Trophoblast cell (in vitro differentiated cells and primary cell): Measurements from ENCODE around the gene RNASEH2B.

Source experiments
- DNase-seq, 2 donors: peaks; one replicate each; pipeline ENCODE4 v3.0.0-alpha.2; 2016
- H2AFZ ChIP-seq: 2 replicates; pipeline ENCODE4 v1.6.1; 2013; ENCODE audit warnings: low read length, moderate library complexity, mild to moderate bottlenecking; ENCODE audit not compliant: insufficient read depth, poor library complexity
- H2AK5ac ChIP-seq: 2 replicates; pipeline ENCODE4 v1.6.1; 2013; ENCODE audit warnings: mild to moderate bottlenecking, low read length
- H2BK120ac ChIP-seq: 2 replicates; pipeline ENCODE4 v1.6.1; 2013; ENCODE audit warnings: low read length, mild to moderate bottlenecking, moderate library complexity; ENCODE audit not compliant: insufficient read depth, poor library complexity
- H2BK12ac ChIP-seq: 2 replicates; pipeline ENCODE4 v1.6.1; 2013; ENCODE audit warnings: mild to moderate bottlenecking, low read length, moderate library complexity
- H2BK5ac ChIP-seq: 2 replicates; pipeline ENCODE4 v1.6.1; 2013; ENCODE audit warnings: low read length, low read depth, moderate library complexity, mild to moderate bottlenecking; ENCODE audit not compliant: poor library complexity
- H3K14ac ChIP-seq: 2 replicates; pipeline ENCODE4 v1.6.1; 2013; ENCODE audit warnings: mild to moderate bottlenecking, low read length
- H3K18ac ChIP-seq: 2 replicates; pipeline ENCODE4 v1.6.1; 2013; ENCODE audit warnings: mild to moderate bottlenecking, low read length
- H3K23ac ChIP-seq: 2 replicates; pipeline ENCODE4 v1.6.1; 2013; ENCODE audit warnings: low read length
- H3K27ac ChIP-seq: 2 replicates; pipeline ENCODE4 v1.5.1; 2013; ENCODE audit warnings: low read depth, mild to moderate bottlenecking, inconsistent platforms, low read length, moderate library complexity
- H3K27me3 ChIP-seq: 2 replicates; pipeline ENCODE4 v1.6.1; 2013; ENCODE audit warnings: inconsistent platforms, mild to moderate bottlenecking, low read length, moderate library complexity; ENCODE audit not compliant: insufficient read depth
- H3K36me3 ChIP-seq, 2 experiments: 1 replicate in 1 of 2; 2 replicates in 1 of 2; pipeline ENCODE4 v1.6.1; 2013; ENCODE audit warnings: low read length in 2 of 2, mild to moderate bottlenecking in 2 of 2, moderate library complexity in 1 of 2; ENCODE audit not compliant: insufficient read depth in 2 of 2, control insufficient read depth in 1 of 2
- H3K4ac ChIP-seq: 2 replicates; pipeline ENCODE4 v1.6.1; 2013; ENCODE audit warnings: low read depth, mild to moderate bottlenecking, low read length, moderate library complexity
- H3K4me1 ChIP-seq, 2 experiments: 1 replicate in 1 of 2; 2 replicates in 1 of 2; pipeline ENCODE4 v1.6.1; 2013; ENCODE audit warnings: low read length in 2 of 2, mild to moderate bottlenecking in 2 of 2, moderate library complexity in 1 of 2; ENCODE audit not compliant: insufficient read depth in 2 of 2, control insufficient read depth in 1 of 2
- H3K4me2 ChIP-seq: 2 replicates; pipeline ENCODE4 v1.6.1; 2013; ENCODE audit warnings: inconsistent platforms, mild to moderate bottlenecking, low read length, moderate library complexity
- H3K4me3 ChIP-seq: 2 replicates; pipeline ENCODE4 v1.5.1; 2013; ENCODE audit warnings: mild to moderate bottlenecking, low read depth, low read length, inconsistent platforms
- H3K79me1 ChIP-seq: one replicate; pipeline ENCODE4 v1.6.1; 2013; ENCODE audit warnings: low read length
- H3K79me2 ChIP-seq: 2 replicates; pipeline ENCODE4 v1.6.1; 2013; ENCODE audit warnings: low read length, mild to moderate bottlenecking; ENCODE audit not compliant: control insufficient read depth, insufficient read depth, poor library complexity
- H3K9ac ChIP-seq: 2 replicates; pipeline ENCODE4 v1.6.1; 2013; ENCODE audit warnings: mild to moderate bottlenecking, low read length
- H3K9me3 ChIP-seq: 2 replicates; pipeline ENCODE4 v1.6.1; 2013; ENCODE audit warnings: low read depth, mild to moderate bottlenecking, control low read depth, inconsistent platforms, low read length; ENCODE audit not compliant: insufficient read depth
- H4K12ac ChIP-seq: 2 replicates; pipeline ENCODE4 v1.6.1; 2013; ENCODE audit warnings: low read depth, mild to moderate bottlenecking, low read length, moderate library complexity
- H4K8ac ChIP-seq: 2 replicates; pipeline ENCODE4 v1.6.1; 2013; ENCODE audit warnings: low read depth, mild to moderate bottlenecking, low read length, moderate library complexity
- H4K91ac ChIP-seq: one replicate; pipeline ENCODE4 v1.6.1; 2013; ENCODE audit warnings: low read depth, mild to moderate bottlenecking, low read length, moderate library complexity
- WGBS: extraction: QIAGEN DNeasy Blood & Tissue Kit; methylation state at CpG from one replicate; pipeline ENCODE4 v1.1.7; 2013; ENCODE audit warnings: missing lambda C conversion rate; ENCODE audit not compliant: insufficient read length, insufficient coverage; ENCODE audit errors: extremely low coverage; 5-methylcytosine and 5-hydroxymethylcytosine counted together

RNASEH2B gene

DNA sequence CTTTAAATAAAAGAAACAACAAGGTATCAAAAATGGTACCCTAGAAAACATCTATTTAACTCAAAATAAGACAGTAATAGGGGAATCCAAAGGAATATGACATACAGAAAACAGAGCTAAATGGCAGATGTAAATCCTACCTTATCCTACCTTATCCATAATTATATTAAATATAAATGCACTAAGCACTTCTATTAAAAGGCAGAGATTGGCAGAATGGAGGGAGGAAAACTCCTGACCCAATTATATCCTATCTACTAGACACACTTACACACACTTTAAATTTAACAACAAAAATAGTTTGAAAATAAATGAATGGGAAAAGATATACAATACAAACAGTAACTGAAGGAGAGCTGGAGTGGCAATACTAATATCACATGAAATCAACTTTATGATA is 14.4 kb downstream of the RNASEH2B start:
- no peak overlapping the region for H2BK12ac ChIP-seq
- H4K91ac ChIP-seq, result no peak overlapping the region
- no peak overlapping the region for H3K4me2 ChIP-seq
- no peak overlapping the region for H3K14ac ChIP-seq
- no peak overlapping the region for H3K27ac ChIP-seq
- no peak overlapping the region for H3K23ac ChIP-seq
- no peaks in the 10 kb centered on the region for H3K79me1 ChIP-seq
- no peak overlapping the region for H2BK120ac ChIP-seq
- H3K4me3 ChIP-seq, result no peak overlapping the region
- no peak overlapping the region for H2BK5ac ChIP-seq
- no peak overlapping the region for H3K4ac ChIP-seq
- no peak for DNase-seq
- H4K8ac ChIP-seq, result no peak overlapping the region
- H3K4me1 ChIP-seq, result no peaks in the 10 kb centered on the region
- no peak overlapping the region for H2AFZ ChIP-seq
- no peaks in the 10 kb centered on the region for H3K79me2 ChIP-seq
- no peak overlapping the region for H3K9ac ChIP-seq
- H3K18ac ChIP-seq, result no peak overlapping the region
- no peaks in the 10 kb centered on the region for H3K36me3 ChIP-seq
- H2AK5ac ChIP-seq, result no peak overlapping the region
- peaks cover 2% of the 10 kb centered on the region for H3K9me3 ChIP-seq
- H4K12ac ChIP-seq, result no peak overlapping the region
- no peaks in the 10 kb centered on the region for H3K27me3 ChIP-seq

DNA sequence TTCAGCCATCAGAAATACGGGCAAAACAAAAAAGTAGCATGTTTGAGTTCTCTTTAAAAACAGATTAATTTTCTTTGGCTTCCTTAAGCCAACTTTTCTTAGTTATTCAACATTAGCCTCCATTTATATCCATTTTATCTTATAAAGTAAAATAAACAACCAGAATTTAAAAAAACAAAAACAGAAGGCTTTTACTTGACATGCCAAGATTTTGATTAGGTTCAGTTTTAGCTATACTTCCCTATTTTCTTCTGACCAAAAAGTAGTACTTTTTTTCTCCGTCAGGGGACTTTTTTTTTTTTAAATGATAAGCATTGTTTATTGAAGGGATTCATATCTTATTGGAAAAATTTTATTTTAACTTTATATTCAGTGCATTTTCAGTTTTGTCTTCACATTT is 18.1 kb downstream of the RNASEH2B start:
- no peak overlapping the region for H3K18ac ChIP-seq
- no peak overlapping the region for H3K23ac ChIP-seq
- no peaks in the 10 kb centered on the region for H3K79me1 ChIP-seq
- no peak overlapping the region for H2BK12ac ChIP-seq
- H3K79me2 ChIP-seq, result no peaks in the 10 kb centered on the region
- no peak overlapping the region for H3K27ac ChIP-seq
- H4K8ac ChIP-seq, result no peak overlapping the region
- H3K9ac ChIP-seq, result no peak overlapping the region
- no peak overlapping the region for H2BK5ac ChIP-seq
- no peak overlapping the region for H2AK5ac ChIP-seq
- WGBS, result no CpG with 5 or more reads among the region's 2 CpGs
- no peak overlapping the region for H4K91ac ChIP-seq
- no peak overlapping the region for H2AFZ ChIP-seq
- H3K9me3 ChIP-seq, result no peaks in the 10 kb centered on the region
- H3K4me3 ChIP-seq, result no peak overlapping the region
- H3K27me3 ChIP-seq, result no peaks in the 10 kb centered on the region
- no peak for DNase-seq
- peaks cover 2% of the 10 kb centered on the region in 2 experiments for H3K36me3 ChIP-seq
- H2BK120ac ChIP-seq, result no peak overlapping the region
- H4K12ac ChIP-seq, result no peak overlapping the region
- H3K4ac ChIP-seq, result no peak overlapping the region
- H3K4me2 ChIP-seq, result no peak overlapping the region
- H3K4me1 ChIP-seq, result no peaks in the 10 kb centered on the region
- no peak overlapping the region for H3K14ac ChIP-seq

DNA sequence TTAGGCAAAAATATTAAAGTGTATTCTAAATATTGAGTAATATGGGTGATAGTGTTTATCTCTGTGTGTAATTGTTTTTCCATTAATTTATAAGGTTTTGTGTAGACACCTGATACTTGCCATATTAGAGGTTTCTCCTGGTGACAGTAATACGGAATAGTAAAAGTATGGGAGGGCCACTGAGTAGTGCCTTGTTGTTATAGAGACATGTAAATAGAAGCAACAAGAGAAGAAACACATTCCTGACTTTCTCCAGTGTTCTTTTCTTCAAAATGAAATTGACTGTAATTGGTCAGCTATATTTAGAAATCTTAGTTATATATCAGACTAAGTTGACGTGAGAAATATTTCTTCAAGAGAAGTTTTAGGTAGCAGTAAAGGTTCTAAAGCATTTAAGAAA is 18.5 kb downstream of the RNASEH2B start:
- H3K9me3 ChIP-seq, result no peaks in the 10 kb centered on the region
- H2AK5ac ChIP-seq, result no peak overlapping the region
- H3K14ac ChIP-seq, result no peak overlapping the region
- H2BK5ac ChIP-seq, result no peak overlapping the region
- H3K27me3 ChIP-seq, result no peaks in the 10 kb centered on the region
- no peak overlapping the region for H2BK12ac ChIP-seq
- no CpG with 5 or more reads among the region's 2 CpGs for WGBS
- H3K36me3 ChIP-seq, result peaks cover 2% of the 10 kb centered on the region in 2 experiments
- H3K23ac ChIP-seq, result no peak overlapping the region
- no peak overlapping the region for H4K91ac ChIP-seq
- no peak overlapping the region for H2BK120ac ChIP-seq
- no peak overlapping the region for H3K18ac ChIP-seq
- peak in 1 of 2 donors; percentile 26 for DNase-seq
- no peak overlapping the region for H3K27ac ChIP-seq
- H3K4me3 ChIP-seq, result no peak overlapping the region
- no peaks in the 10 kb centered on the region for H3K4me1 ChIP-seq
- H4K8ac ChIP-seq, result no peak overlapping the region
- no peak overlapping the region for H3K4ac ChIP-seq
- no peak overlapping the region for H3K9ac ChIP-seq
- no peaks in the 10 kb centered on the region for H3K79me1 ChIP-seq
- no peak overlapping the region for H4K12ac ChIP-seq
- no peak overlapping the region for H3K4me2 ChIP-seq
- no peak overlapping the region for H2AFZ ChIP-seq
- H3K79me2 ChIP-seq, result no peaks in the 10 kb centered on the region

DNA sequence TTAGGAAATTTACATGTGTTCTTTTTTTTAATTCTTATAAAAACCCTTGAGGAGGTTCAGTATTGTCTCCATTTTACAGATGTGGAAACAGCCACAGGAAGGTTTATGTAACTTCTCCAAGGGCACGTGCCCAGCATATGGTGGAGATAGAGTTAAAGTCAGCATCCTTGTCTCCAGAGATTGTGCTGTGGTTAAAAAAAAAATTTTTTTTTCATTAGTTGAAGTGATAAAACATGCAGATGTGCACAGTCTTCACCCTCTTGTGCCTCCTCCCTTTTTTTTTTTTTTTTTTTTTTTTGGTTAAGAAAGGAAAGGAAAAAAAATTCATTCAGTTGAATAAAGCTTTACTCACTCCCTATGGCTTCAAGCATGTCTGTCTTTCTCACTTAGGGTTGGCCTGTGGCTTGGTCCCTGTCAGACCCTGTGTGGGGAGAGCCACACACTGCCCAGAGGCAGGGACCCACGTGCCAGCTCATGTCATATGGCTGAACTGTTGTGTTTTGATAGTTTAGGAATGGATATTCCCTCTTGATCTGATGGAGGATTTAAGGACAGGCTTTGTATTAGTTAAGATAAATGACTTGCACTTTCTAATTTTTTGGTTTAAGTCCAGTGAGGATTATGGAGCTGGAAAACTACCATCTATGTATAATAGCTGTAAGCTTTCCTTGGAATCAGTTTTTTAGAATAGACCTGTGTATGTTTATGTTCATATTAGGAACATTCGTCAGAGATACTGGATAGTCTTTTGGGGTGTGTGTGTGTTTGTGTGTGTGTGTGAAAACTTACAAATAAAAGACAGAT is 19.3 kb downstream of the RNASEH2B start:
- Histone ChIP-seq H2BK12ac (no peak overlapping the region), H3K9ac (no peak overlapping the region), H2BK5ac (no peak overlapping the region), H4K12ac (no peak overlapping the region), H3K79me2 (no peaks in the 10 kb centered on the region), H3K9me3 (no peaks in the 10 kb centered on the region), H3K79me1 (no peaks in the 10 kb centered on the region), H3K4ac (no peak overlapping the region), H3K23ac (no peak overlapping the region), H3K27ac (no peak overlapping the region), H3K18ac (no peak overlapping the region), H3K4me1 (no peaks in the 10 kb centered on the region), H4K8ac (no peak overlapping the region), H2AK5ac (no peak overlapping the region), H3K27me3 (no peaks in the 10 kb centered on the region), H3K14ac (no peak overlapping the region), H3K36me3 (peaks cover 2% of the 10 kb centered on the region in 2 experiments), H2AFZ (no peak overlapping the region), H3K4me2 (no peak overlapping the region), H2BK120ac (no peak overlapping the region), H4K91ac (no peak overlapping the region), H3K4me3 (no peak overlapping the region)
- DNase-seq, result no peak
- no CpG with 5 or more reads among the region's 3 CpGs for WGBS
